ENCODE results near the gene MAGI1.

MAGI1 gene

GRCh38 chr3:65411367-65411766, 627.4 kb downstream of the MAGI1 start:
- DNase-seq (ENCODE audit: low spot score) = no peak

GRCh38 chr3:65409176-65409569, 629.5 kb downstream of the MAGI1 start:
- DNase-seq (ENCODE audit: low spot score) = no peak

DNA sequence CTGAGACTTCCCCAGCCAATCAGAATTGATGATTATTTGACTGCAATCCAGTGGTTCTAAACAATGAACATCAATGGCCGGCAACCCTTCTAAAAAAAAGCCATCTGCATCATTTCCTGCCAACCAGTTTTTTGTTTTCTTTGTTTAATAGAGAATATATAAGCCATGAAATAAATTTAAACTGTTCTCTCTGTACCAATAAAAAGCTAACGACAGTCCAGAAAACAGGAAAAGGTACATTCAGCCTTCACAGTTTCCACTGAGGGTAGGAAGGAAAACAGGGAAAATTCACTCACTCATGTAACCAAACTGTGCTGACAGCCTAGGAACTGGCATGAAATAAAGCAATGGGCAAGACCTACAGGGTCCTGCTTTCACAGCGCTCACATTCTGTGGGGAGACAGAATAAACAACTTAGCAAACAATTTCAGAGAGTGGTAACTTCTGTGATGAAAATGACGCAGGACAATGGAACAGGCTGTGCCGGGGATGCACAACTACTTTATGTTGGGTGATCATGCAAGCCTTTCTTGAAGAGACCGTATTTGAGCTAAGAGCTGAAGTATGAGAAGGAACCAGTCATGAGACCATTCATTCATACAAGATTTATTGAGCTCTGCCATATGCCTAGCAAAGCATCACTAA, 630.1 kb downstream of the MAGI1 start:
- DNase-seq (ENCODE audit: low spot score) = peak; percentile 41

DNA sequence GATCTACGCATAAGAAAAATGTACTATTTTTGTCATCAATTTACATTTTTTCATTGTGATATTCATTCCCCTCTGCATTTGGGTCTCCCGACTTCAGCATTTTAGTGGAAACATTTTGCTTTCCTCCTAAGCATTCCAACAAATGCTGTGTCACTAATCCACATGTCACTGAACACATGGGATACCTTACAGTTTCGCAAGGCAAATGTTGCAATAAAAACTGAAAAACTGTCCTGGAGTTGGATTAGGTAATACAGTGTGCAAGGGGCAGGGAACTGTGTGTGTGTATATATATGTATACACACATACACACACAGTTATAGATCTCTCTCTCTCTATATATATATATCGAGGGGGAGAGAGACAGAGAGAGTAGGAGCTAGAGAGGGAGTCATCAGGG, 632.2 kb downstream of the MAGI1 start:
- no peak for DNase-seq (ENCODE audit: low spot score)

DNA sequence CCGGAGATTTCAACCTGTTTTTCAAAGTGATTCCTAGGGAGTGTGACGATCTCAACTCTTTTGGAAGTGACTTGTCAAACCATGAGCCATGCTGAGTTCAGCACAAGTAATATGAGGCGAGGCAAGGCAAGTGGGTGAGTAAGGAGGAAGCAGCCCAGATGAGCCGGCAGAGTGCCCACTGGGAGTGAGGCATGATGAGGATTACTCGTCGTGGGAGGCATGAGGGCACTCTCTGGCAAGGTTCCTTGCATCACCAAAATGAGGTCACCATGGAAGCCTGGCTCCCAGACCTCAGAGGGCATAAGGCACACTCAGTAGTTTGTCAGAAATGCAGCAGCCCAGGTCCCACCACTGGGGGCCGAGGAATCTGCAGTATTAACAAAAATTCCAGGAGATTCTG, 636.1 kb downstream of the MAGI1 start:
- peak; percentile 85 for DNase-seq (ENCODE audit: low spot score)

- DNase-seq (ENCODE audit: low spot score) = no peak
These were observed 637.1 kb downstream of the MAGI1 start for GRCh38 chr3:65401359-65402305.

DNA sequence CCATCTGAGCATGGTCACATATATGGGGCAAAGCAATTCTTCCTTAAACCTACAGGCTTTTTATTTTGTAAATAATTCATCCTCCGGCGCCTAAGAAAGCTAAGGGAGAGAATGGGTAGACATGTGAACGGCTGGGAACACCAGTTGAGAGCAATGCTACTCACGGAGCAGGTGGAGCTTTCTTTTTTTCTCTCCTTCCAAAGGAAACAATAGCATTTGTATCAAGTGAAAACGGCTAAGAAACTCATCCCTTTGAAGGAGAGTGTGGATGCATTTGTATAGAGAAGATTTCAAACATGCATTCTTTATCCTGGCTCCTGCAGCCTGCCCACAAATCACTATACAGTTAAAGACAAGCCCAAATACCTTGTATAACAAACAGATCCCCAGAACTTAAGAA, 637.8 kb downstream of the MAGI1 start:
- no peak for DNase-seq (ENCODE audit: low spot score)

DNA sequence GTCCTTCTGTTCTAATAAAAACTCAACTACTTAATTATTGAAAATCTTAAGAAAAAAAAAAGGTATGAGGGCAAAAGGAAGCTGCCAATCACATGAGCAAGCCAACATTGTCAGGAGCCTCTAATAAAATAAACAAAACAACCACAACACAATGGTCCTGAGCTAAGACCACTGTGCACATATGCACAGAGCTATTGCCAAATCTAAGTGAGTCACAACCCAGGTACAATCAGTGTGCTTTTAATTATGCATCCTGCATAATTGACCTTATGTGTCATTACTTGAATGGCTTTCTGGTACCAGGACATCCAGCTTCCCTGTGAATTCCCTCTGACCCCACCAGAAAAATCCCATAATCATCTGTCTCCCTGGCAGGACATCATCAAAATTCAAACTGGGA, 639.8 kb downstream of the MAGI1 start:
- DNase-seq (ENCODE audit: low spot score) = peak; percentile 48

GRCh38 chr3:65396078-65396477, 642.6 kb downstream of the MAGI1 start:
- DNase-seq (ENCODE audit: low spot score) = no peak

- no peak for DNase-seq (ENCODE audit: low spot score)
These were observed 647.6 kb downstream of the MAGI1 start for GRCh38 chr3:65391068-65391467.

DNA sequence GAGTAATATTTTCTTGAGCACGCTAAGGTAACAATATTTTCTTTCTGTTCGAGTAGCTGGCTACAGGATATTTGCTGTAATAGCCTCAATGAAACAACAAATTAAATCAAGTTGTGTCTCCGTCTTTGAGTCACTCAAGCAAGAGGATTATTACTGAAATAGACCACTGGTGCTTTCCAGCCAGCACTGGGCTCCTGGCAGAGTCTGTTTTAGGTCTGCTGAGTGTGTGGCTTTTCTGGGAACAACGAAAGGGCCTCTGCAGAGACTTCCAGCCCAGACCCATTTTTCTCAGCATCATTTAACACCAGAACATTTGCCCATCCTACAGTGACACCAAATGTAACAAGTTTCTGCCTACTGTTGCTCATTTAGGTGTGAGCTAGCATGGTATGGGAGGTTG, 652.9 kb downstream of the MAGI1 start:
- DNase-seq (ENCODE audit: low spot score) = no peak

- DNase-seq (ENCODE audit: low spot score) = no peak
These were observed 657.2 kb downstream of the MAGI1 start for GRCh38 chr3:65381496-65382010.

- DNase-seq (ENCODE audit: low spot score) = no peak
These were observed 659.5 kb downstream of the MAGI1 start for GRCh38 chr3:65379223-65379622.

GRCh38 chr3:65377637-65378036, 661.1 kb downstream of the MAGI1 start:
- DNase-seq (ENCODE audit: low spot score) = no peak

- no peak for DNase-seq (ENCODE audit: low spot score)
These were observed 662.3 kb downstream of the MAGI1 start for GRCh38 chr3:65376426-65376825.

GRCh38 chr3:65371053-65371452, 667.7 kb downstream of the MAGI1 start:
- no peak for DNase-seq (ENCODE audit: low spot score)

- no peak for DNase-seq (ENCODE audit: low spot score)
These were observed 669.9 kb downstream of the MAGI1 start for GRCh38 chr3:65368866-65369265.

- no peak for DNase-seq (ENCODE audit: low spot score)
These were observed 676.0 kb downstream of the MAGI1 start for GRCh38 chr3:65362688-65363087.

DNA sequence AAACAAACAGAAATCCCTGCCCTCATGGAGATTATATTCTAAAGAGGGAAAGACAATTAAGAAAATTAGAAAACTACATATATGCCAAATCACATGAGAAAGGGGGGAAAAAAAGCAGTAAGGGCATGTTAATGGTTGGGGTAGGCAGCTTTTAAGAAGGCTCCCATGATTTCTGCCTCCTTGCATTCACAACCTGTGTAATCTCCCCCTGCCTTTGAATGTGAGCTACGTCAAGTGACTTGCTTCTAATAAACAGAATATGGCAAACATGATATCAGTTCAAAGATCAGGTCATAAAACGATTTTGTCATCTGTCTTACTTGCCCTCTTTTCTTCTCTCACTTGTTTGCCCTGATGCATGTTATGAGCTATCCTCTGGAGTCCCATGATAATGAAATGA, 677.3 kb downstream of the MAGI1 start:
- no peak for DNase-seq (ENCODE audit: low spot score)

DNA sequence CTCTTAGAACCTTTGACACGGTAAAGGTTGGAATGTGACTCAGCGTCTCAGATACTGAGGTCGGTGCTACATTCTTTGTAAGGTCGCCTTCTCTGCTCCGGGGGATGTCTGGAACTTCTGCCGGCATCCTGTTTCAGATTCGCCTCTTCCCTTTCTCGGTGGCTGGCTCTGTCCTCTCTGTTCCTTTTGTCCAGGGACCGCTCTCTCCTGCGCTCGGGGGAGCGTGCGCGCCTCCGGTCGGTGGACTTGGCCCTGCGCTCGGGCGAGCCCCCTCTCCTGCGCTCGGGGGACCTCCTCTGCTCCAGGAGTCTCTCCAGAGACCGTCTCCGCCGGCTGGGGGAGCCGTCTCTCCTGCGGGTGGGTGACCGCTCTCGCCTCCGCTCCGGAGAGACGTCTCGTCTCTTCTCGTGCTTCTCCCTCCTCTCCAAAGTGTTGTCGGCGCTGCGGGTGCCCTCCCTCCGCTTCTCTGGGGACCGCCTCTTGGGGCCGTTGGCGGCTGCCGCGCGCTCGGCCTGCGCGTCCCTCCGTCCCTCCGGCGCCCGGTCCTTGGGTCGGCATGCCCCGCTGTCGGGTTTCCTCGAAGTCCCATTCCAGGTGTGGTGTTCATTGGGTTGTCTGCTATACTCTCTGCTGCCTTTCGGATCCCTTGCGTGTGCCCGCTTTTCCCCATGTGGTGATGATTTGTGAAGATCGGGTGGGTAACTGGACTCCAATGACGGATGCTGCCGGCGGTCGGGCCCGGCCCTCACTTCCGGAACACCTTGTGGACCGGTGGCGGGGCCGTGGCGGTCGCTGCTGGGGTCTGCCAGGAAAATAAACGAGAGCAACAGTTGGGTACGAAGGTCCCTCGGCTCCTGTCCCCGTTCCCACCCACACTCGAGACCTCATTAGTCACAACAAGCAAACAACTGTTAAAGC, 682.1 kb downstream of the MAGI1 start:
- DNase-seq (ENCODE audit: low spot score) = peak; percentile 24

DNA sequence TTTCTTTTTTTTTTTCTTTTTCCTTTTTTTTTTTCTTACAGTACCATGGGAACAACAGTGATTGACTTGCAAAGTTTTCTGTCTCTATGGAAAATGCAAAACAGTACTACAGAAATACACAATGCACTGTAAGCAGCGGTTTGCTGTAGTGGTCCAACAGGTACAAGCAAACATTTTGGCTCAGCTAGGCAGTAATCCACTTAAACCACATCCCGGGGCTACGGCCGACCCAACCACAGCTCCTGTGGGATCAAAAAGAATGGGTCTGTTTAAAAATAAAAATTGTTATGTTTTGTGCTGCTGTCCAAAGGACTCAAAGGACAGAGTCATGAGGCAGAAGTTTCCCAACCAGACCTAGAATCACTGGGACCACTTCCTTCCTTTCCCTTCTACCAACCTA, 683.8 kb downstream of the MAGI1 start:
- DNase-seq (ENCODE audit: low spot score) = no peak

DNA sequence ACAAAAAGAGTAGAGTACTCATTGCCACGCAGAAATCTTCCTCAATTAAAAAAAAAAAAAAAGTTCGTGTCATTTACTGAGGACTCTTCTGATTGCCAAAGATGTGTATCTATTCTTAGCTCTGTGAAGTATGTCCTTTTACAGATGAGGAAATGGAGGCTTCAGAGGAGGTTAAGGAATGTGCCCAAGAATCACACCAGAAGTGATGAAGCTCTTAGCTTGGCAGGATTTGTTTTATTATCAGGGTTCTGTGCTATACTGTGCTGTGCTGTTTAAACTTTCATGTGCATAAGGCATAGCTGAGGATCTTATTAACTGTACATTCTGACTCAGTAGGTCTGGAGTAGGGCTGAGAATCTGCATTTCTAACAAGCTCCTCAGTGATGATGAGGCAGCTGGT, 685.8 kb downstream of the MAGI1 start:
- DNase-seq (ENCODE audit: low spot score) = no peak

Data from kidney capillary endothelial cell (primary cell).